SK-N-SH (cell line): ENCODE measurements around the gene CDK8. TPM values are rescaled to one million over a fixed set of nuclear protein-coding genes. Genes with fewer than 3 reads are reported as not detected.

ENCODE experiments used
- CTCF ChIA-PET: fragments of 300-600, 350-600 bp; formaldehyde crosslinking; extraction: SDS; loops from one replicate; lab custom pipeline; 2021; lab: Yijun Ruan, JAX
- POLR2A ChIA-PET: fragments of 350-600 bp; sonication (Branson Sonifier 250); formaldehyde crosslinking; extraction: SDS; loops from one replicate; lab custom pipeline; 2020; ENCODE audit warnings: antibody characterized with exemption, inconsistent platforms; lab: Yijun Ruan, JAX
- DNase-seq: peaks from one replicate; pipeline ENCODE4 v3.0.0; 2012
- H2AFZ ChIP-seq: fragments of 200-600 bp; sonication (generic); 2 replicates; pipeline ENCODE4 v1.8.1; 2016; ENCODE audit warnings: antibody characterized with exemption, mild to moderate bottlenecking, low read depth
- H3F3A ChIP-seq: fragments of 200-600 bp; sonication (generic); replicated peaks from 2 replicates; pipeline ENCODE3; 2016; ENCODE audit warnings: antibody characterized with exemption, mild to moderate bottlenecking; ENCODE audit not compliant: insufficient read depth
- H3K27ac ChIP-seq, 2 experiments: fragments of 200-500 bp in 1 of 2; fragments of 200-600 bp in 1 of 2; sonication (Bioruptor generic) in 1 of 2; sonication (generic), shearing (Covaris generic) in 1 of 2; 2 replicates each; pipeline versions ENCODE4 v1.5.1 to v1.6.1; 2014 to 2016; ENCODE audit warnings: low read depth in 2 of 2, inconsistent platforms in 1 of 2, low read length in 1 of 2, mild to moderate bottlenecking in 1 of 2, mixed read lengths in 1 of 2
- H3K27me3 ChIP-seq: fragments of 200-600 bp; sonication (generic), shearing (Covaris generic); 2 replicates; pipeline ENCODE4 v1.6.1; 2016; ENCODE audit warnings: mixed run types; ENCODE audit not compliant: insufficient read depth
- H3K36me3 ChIP-seq, 2 experiments: fragments of 200-500 bp in 1 of 2; fragments of 200-600 bp in 1 of 2; sonication (Bioruptor generic) in 1 of 2; sonication (generic) in 1 of 2; replicated peaks in 1 of 2; 2 replicates each; pipeline versions ENCODE3 to v1.5.1; 2014 to 2016; ENCODE audit warnings: low read length in 1 of 2, mild to moderate bottlenecking in 1 of 2; ENCODE audit not compliant: insufficient read depth in 2 of 2, control insufficient read depth in 1 of 2
- H3K4me1 ChIP-seq, 2 experiments: fragments of 200-500 bp in 1 of 2; fragments of 200-600 bp in 1 of 2; sonication (Bioruptor generic) in 1 of 2; sonication (generic), shearing (Covaris generic) in 1 of 2; 2 replicates each; pipeline versions ENCODE4 v1.5.1 to v1.6.1; 2014 to 2016; ENCODE audit warnings: low read depth in 1 of 2, low read length in 1 of 2, mixed run types in 1 of 2; ENCODE audit not compliant: insufficient read depth in 2 of 2, control insufficient read depth in 1 of 2
- H3K4me2 ChIP-seq: fragments of 200-600 bp; sonication (generic), shearing (Covaris generic); 2 replicates; pipeline ENCODE4 v1.6.1; 2017; ENCODE audit warnings: mixed run types
- H3K4me3 ChIP-seq, 2 experiments: fragments of 200-500 bp in 1 of 2; fragments of 200-600 bp in 1 of 2; sonication (Bioruptor generic) in 1 of 2; sonication (generic), shearing (Covaris generic) in 1 of 2; 2 replicates each; pipeline versions ENCODE4 v1.5.1 to v1.8.1; 2014 to 2016; ENCODE audit warnings: low read depth in 2 of 2, inconsistent platforms in 1 of 2, low read length in 1 of 2, mild to moderate bottlenecking in 1 of 2, mixed read lengths in 1 of 2, moderate library complexity in 1 of 2
- H3K79me2 ChIP-seq: fragments of 200-600 bp; sonication (generic); 2 replicates; pipeline ENCODE4 v1.8.1; 2017; ENCODE audit warnings: mild to moderate bottlenecking; ENCODE audit not compliant: insufficient read depth
- H3K9ac ChIP-seq: fragments of 200-600 bp; sonication (generic); 2 replicates; pipeline ENCODE4 v1.6.1; 2017; ENCODE audit warnings: mixed run types
- H3K9me2 ChIP-seq: fragments of 200-600 bp; sonication (generic); 2 replicates; pipeline ENCODE4 v1.6.1; 2017; ENCODE audit warnings: mixed run types
- H3K9me3 ChIP-seq: fragments of 200-600 bp; sonication (generic); 2 replicates; pipeline ENCODE4 v1.6.1; 2017; ENCODE audit warnings: mixed run types, mild to moderate bottlenecking, moderate library complexity
- H4K20me1 ChIP-seq: fragments of 200-600 bp; sonication (generic); 2 replicates; pipeline ENCODE4 v1.6.1; 2017; ENCODE audit warnings: mild to moderate bottlenecking, mixed run types; ENCODE audit not compliant: insufficient read depth
- FOSL2 ChIP-seq: IDR thresholded peaks from 2 replicates; pipeline ENCODE4 v1.4.0; 2012; ENCODE audit warnings: low read depth, mild to moderate bottlenecking, moderate library complexity, borderline replicate concordance
- NFIC ChIP-seq: IDR thresholded peaks from 2 replicates; pipeline ENCODE4 v1.4.0; 2012; ENCODE audit warnings: borderline replicate concordance
- PBX3 ChIP-seq: IDR thresholded peaks from 2 replicates; pipeline ENCODE4; 2012
- POLR2AphosphoS5 ChIP-seq: IDR thresholded peaks from 2 replicates; pipeline ENCODE4 v1.6.1; 2012; ENCODE audit warnings: low read depth, low read length
- REST ChIP-seq: IDR thresholded peaks from 2 replicates; pipeline ENCODE4 v1.6.1; 2012; ENCODE audit warnings: mild to moderate bottlenecking, low read depth, low read length, moderate library complexity
- SMC3 ChIP-seq: IDR thresholded peaks from 2 replicates; pipeline ENCODE4 v1.6.1; 2012; ENCODE audit warnings: low read depth, low read length, improper control_type of control experiment
- TCF12 ChIP-seq: IDR thresholded peaks from 2 replicates; pipeline ENCODE4 v1.4.0; 2012
- TEAD4 ChIP-seq: IDR thresholded peaks from 2 replicates; pipeline ENCODE4 v1.4.0; 2012; ENCODE audit warnings: mild to moderate bottlenecking, borderline replicate concordance; ENCODE audit not compliant: insufficient read depth
- USF1 ChIP-seq: IDR thresholded peaks from 2 replicates; pipeline ENCODE4 v1.4.0; 2012; ENCODE audit warnings: low read depth, borderline replicate concordance
- YY1 ChIP-seq: IDR thresholded peaks from 2 replicates; pipeline ENCODE4 v1.4.0; 2012; ENCODE audit warnings: low read depth, mild to moderate bottlenecking
- WGBS: methylation state at CpG from one replicate; pipeline ENCODE4 v1.1.6; 2017; ENCODE audit warnings: low lambda C conversion rate; 5-methylcytosine and 5-hydroxymethylcytosine counted together
- polyA plus RNA-seq, 3 experiments: library from polyadenylated mRNA; depleted of rRNA; stranded (reverse); fragments of >200 nt; gene quantifications; 2 replicates each; pipeline ENCODE4 v1.2.3, GENCODE V29; 2012

CDK8 gene
- polyA plus RNA-seq, 1 of the 3 experiments (the other 2 are of a cell fraction): 10.1 TPM

- no peak for TF ChIP-seq SMC3
- TF ChIP-seq FOSL2: no peak
Observed at GRCh38 chr13:26225896-26226617, 27.9 kb upstream of the CDK8 start (continued).

GRCh38 chr13:26227166-26227971, 26.6 kb upstream of the CDK8 start:
- Histone ChIP-seq H3K9ac (no peak overlapping the region), H3K27ac (no peak overlapping the region), H2AFZ (no peak overlapping the region), H3K27me3 (no peaks in the 10 kb centered on the region), H3F3A (peaks cover under 1% of the 10 kb centered on the region), H3K4me1 (peaks cover 0 to 12% of the 10 kb centered on the region in 2 experiments; a peak in 2 of 4 replicates), H3K79me2 (no peaks in the 10 kb centered on the region), H3K4me3 (no peak overlapping the region), H3K36me3 (no peaks in the 10 kb centered on the region), H4K20me1 (no peaks in the 10 kb centered on the region), H3K9me3 (no peaks in the 10 kb centered on the region), H3K4me2 (no peak overlapping the region), H3K9me2 (no peaks in the 10 kb centered on the region)
- ChIA-PET CTCF (interaction anchor here (0.8 to 1.2 kb wide), 2 partner anchors 9 to 40 kb away, joined by 3 to 5 read pairs; no protein-coding TSS in a partner anchor), POLR2A (no interaction called here)
- no peak for DNase-seq
- TF ChIP-seq YY1 (no peak), TCF12 (no peak), POLR2AphosphoS5 (no peak), PBX3 (no peak), NFIC (no peak), REST (no peak), USF1 (no peak), TEAD4 (no peak)
- WGBS: 65% methylated on average over 5 of the region's 6 CpGs
